Stimulated activated CD4-positive, alpha-beta T cell treated with anti-CD3 and anti-CD28 coated beads, TNF-alpha, amount 100 ng/mL, for 1 hour (primary cell): ENCODE data around the gene PITX1.

Experiments used
- DNase-seq, 3 donors: peaks; one replicate each; pipeline ENCODE4 v3.0.0-alpha.2; 2020; ENCODE audit warnings: low read depth in 3 of 3, low spot score in 1 of 3

PITX1 gene

GRCh38 chr5:135062216-135063055, 28.4 kb upstream of the PITX1 start:
- DNase-seq, result no peak

- DNase-seq, result no peak
Observed at GRCh38 chr5:135061001-135061400, 27.0 kb upstream of the PITX1 start.

- no peak for DNase-seq
Observed at GRCh38 chr5:135060021-135060420, 26.0 kb upstream of the PITX1 start.

GRCh38 chr5:135059000-135059923, 25.2 kb upstream of the PITX1 start:
- DNase-seq, result no peak

- no peak for DNase-seq
Observed at GRCh38 chr5:135058331-135058732, 24.3 kb upstream of the PITX1 start.

- DNase-seq, result no peak
Observed at GRCh38 chr5:135057233-135057632, 23.2 kb upstream of the PITX1 start.

GRCh38 chr5:135056316-135057030, 22.4 kb upstream of the PITX1 start:
- DNase-seq, result no peak

GRCh38 chr5:135055396-135055795, 21.4 kb upstream of the PITX1 start:
- no peak for DNase-seq

GRCh38 chr5:135054546-135054945, 20.5 kb upstream of the PITX1 start:
- DNase-seq, result no peak

GRCh38 chr5:135053989-135054388, 20.0 kb upstream of the PITX1 start:
- no peak for DNase-seq

GRCh38 chr5:135053278-135053677, 19.2 kb upstream of the PITX1 start:
- no peak for DNase-seq

- DNase-seq, result no peak
Observed at GRCh38 chr5:135052511-135053145, 18.6 kb upstream of the PITX1 start.

GRCh38 chr5:135051872-135052271, 17.8 kb upstream of the PITX1 start:
- no peak for DNase-seq

GRCh38 chr5:135051399-135051798, 17.4 kb upstream of the PITX1 start:
- DNase-seq, result no peak

- DNase-seq, result no peak
Observed at GRCh38 chr5:135050244-135050767, 16.3 kb upstream of the PITX1 start.

GRCh38 chr5:135048930-135049329, 14.9 kb upstream of the PITX1 start:
- DNase-seq, result no peak

GRCh38 chr5:135048286-135048685, 14.3 kb upstream of the PITX1 start:
- no peak for DNase-seq

- DNase-seq, result no peak
Observed at GRCh38 chr5:135047347-135047695, 13.3 kb upstream of the PITX1 start.

- no peak for DNase-seq
Observed at GRCh38 chr5:135046661-135047346, 12.8 kb upstream of the PITX1 start.

GRCh38 chr5:135045488-135045887, 11.5 kb upstream of the PITX1 start:
- no peak for DNase-seq
